GM21515 (cell line): ENCODE results near the gene XRCC6.
"Not testable (repeated sequence)": the region's sequence is repeated elsewhere in the genome, so short reads cannot be mapped to it uniquely, and the experiment has no call there.

Experiments
- ATAC-seq: cut with Tn5 transposase; IDR thresholded peaks from one replicate; pipeline ENCODE4 v1.9.1; 2021; ENCODE audit not compliant: unreplicated experiment

The XRCC6 gene

GRCh38 chr22:41648432-41648831 lies 27.3 kb downstream of the XRCC6 start:
- ATAC-seq, result no peak

DNA sequence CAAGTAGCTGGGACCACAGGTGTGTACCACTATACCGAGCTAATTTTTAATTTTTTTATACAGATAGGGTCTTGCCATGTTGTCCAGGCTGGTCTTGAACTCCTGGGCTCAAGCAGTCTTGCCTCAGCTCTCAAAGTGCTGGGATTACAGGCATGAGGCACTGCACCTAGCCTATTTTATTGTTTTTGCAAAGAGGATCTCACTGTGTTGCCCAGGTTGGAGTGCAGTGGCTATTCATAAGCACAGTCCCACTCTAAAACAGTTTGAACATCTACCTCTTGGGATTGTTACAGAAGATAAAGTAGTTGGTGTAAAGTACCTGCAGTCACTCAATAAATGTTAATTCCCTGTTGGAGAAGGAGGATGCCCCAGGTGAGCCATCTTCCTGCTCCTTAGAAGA lies 29.1 kb downstream of the XRCC6 start:
- ATAC-seq, result no peak

GRCh38 chr22:41650821-41651220 lies 29.7 kb downstream of the XRCC6 start:
- ATAC-seq, result no peak

- ATAC-seq, result no peak
Measured at GRCh38 chr22:41654322-41654721, 33.2 kb downstream of the XRCC6 start.

GRCh38 chr22:41656556-41656955 lies 35.5 kb downstream of the XRCC6 start:
- no peak for ATAC-seq

DNA sequence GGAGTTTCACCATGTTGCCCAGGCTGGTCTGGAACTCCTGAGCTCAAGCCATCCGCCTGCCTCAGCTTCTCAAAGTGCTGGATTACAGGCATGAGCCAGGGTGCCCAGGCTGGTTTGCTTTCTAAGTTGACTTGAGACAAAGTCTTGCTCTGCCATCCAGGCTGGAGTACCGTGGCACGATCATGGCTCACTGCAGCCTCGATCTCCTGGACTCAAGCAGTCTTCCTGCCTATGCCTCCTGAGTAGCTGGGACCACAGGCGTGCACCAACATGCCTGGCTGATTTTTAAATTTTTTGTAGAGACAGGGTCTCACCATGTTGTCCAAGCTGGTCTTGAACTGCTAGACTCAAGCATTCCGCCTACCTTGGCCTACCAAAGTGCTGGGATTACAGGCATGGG lies 36.6 kb downstream of the XRCC6 start:
- no peak for ATAC-seq

DNA sequence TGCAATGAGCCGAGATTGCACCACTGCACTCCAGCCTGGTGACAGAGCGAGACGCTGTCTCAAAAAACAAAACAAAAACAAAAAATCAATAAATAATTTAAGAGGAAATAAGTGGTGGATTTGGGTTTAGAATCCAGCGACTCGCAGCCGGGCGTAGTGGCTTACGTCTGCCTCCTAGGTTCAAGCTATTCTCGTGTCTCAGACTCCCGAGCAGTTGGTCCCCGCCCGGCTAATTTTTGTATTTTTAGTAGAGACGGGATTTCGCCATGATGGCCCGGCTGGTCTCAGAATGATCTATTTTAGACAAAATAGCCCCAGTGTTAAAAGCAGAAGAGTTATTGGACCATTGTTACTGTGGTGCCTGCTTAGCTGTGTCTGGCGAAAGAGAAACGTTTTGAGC lies 37.8 kb downstream of the XRCC6 start:
- ATAC-seq, result no peak

DNA sequence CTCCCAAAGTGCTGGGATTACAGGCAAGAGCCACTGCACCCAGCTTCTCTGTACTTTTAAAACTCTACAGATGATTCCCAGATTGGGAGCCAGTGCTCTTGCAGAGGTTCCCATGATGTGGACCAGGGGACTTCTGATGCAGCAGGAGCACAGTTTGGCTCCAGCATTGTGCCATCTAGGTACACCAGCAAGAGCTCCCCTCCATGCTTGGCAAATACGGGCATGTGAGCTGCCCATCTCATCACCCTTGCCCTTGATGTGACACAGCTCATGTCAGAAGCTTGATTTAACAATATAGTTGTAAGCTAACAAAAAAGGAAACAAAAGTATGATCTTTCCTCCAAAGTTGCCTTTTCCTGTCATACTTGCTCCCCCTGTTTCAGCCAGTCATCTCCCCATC lies 38.8 kb downstream of the XRCC6 start:
- no peak for ATAC-seq

- ATAC-seq, result no peak
Measured at GRCh38 chr22:41660416-41660815, 39.3 kb downstream of the XRCC6 start.

DNA sequence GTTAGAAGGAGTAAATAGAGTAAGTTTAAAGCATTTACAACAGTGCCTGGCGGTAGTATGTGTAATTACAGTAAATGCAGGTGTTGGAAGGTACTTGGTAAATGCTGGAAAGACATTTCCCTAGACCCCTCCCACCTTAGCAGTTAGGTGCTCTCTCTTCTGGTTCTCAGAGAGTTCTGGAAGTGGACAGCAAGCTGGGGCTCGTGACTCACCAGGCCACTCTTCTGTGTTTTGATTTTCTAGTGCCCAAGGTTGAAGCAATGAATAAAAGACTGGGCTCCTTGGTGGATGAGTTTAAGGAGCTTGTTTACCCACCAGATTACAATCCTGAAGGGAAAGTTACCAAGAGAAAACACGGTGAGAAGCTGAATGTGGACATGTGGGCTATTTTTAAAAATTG lies 40.0 kb downstream of the XRCC6 start:
- ATAC-seq, result no peak

DNA sequence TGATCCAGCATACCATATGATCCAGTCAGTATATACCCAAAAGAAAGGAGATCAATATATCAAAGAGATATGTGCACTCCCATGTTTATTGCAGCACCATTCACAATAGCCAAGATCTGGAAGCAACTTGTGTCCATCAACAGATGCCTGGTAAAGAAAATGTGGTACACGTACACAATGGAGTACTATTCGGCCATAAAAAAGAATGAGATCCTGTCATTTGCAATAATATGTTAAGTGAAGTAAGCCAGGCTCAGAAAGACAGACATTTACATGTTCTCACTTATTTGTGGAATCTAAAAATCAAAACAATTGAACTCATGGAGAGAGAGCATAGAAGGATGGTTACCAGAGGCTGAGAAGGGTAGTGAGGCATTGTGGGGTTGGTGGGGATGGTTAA lies 40.6 kb downstream of the XRCC6 start:
- ATAC-seq, result no peak

- not testable (repeated sequence) for ATAC-seq
Measured at GRCh38 chr22:41663594-41663993, 42.5 kb downstream of the XRCC6 start.

DNA sequence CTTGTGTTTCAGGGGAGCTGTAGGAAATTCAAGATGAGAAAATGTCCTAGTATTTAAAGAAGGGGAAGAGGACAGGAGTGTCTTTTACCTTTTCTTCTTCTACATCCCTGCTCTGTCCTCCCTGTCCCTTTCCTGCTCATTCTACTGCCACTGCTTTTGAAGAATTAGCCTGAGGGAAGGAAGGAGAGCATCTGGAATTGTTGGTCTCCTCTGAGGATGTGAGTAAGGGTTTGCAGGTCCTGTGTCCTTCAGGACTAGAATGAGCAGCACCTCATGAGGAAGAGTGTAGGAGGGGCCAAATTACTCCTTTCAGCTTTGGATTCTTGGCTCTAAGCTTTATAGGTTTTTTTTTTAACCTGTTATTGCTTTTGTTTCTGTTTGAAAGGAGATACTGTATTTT lies 43.4 kb downstream of the XRCC6 start:
- no peak for ATAC-seq

- ATAC-seq, result no peak
Measured at GRCh38 chr22:41664951-41665350, 43.9 kb downstream of the XRCC6 start.

DNA sequence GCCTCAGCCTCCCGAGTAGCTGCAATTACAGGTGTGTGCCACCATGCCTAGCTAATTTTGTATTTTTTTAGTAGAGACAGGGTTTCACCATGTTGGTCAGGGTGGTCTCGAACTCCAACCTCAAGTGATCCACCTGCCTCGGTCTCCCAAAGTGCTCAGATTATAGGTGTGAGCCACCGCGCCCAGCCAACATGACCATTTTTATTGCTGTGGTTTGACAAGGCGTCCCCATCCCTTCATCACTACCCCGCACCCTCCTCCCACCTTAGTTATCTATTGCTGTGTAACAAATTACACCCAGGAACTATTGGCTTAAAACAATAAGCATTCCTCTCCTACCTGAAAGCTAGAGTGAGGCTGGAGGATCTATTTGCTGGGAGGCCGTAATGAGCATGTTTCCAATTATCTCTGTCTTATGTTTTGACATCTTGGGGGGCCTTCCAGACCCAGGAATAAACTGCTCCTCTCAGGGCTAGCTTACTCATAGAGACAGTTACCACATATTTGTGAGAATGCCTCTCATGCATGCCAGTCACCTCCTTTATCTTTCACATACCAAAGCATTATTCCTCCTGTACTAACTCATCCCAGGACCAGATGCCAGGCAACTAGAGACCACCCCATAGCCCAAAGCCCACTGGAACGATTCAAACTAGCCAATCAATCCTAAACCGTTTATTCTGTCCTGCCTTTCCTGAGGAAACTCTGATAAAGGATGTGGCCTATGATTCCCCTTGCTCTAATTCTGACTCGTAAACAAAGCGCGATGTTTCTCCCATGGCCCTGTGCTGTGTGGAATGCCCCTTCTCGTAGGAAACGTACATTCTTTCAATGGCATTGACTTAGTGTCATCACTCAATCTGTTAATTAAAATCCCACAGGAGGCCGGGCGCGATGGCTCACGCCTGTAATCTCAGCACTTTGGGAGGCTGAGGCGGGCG lies 48.1 kb downstream of the XRCC6 start:
- no peak for ATAC-seq

GRCh38 chr22:41672096-41672495 lies 51.0 kb downstream of the XRCC6 start:
- ATAC-seq, result not testable (repeated sequence)

DNA sequence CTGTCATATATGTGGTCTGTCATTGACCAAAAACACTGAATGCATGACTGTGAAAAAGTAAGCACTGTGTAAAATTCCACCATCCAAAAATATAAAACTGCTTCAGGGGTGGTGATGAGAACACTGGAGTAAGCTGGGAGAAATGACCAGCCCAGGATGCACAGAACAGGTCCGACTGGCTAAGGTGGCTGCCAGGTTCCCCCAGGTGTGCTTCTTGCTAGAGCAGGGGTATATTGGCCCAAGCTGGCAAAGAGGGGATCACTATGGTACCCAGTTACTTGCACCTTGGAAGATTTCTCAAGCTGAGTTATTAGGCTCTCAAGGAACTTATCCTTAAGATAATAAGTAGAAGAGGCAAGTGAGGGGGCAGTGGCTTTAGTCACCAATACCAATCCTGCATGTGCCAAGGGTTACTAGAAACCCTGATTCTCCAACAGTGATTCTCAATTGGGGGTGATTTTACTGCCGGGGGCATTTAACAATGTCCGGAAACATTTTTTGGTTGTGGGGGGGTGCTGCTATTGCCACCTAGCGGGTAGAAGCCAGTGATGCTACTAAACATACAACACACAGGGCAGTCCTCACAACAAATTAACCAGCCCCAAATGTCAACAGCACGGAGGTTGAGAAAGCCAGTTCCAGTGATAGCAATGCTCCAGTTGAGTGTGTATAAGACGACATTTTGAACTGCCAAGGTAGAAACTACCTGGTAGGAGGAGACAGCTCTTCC lies 51.9 kb downstream of the XRCC6 start:
- no peak for ATAC-seq

GRCh38 chr22:41674846-41675340 lies 53.8 kb downstream of the XRCC6 start:
- ATAC-seq, result no peak

- ATAC-seq, result no peak
Measured at GRCh38 chr22:41676134-41676533, 55.0 kb downstream of the XRCC6 start.

- no peak for ATAC-seq
Measured at GRCh38 chr22:41681616-41682015, 60.5 kb downstream of the XRCC6 start.

DNA sequence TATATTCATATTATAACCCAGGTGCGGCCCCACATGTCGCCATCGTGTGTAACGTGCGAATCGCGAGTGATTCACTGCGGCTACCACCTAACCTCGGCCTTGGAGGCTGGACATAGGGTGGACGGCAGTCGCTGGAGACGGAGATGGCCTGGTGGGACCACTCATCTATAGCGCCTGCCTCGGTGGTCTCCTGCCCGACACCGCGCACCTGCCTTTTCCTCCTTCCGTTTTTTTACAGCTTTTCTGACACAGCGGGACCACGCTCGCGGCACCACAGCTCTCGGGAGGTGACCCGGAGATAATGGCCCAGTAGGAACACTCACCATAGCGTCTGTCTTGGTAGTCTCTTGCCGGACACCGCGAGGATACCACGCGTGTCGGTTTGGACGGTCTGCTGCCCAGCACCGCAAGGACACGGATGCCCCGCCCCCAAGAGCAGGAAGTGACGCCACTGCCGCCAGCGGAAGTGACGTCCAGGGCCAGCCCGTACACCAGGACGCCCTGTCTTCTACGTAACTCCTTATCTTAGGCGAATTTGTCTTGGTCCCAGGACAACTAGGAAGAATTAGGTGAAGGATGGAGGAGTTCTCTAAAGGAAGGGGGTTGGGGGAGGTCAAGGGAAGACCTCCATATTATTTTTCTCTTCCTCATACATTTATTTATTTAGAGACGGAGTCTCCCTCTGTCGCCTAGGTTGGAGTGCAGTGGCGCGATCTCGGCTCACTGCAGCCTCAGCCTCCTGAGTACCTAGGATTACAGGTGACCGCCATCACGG lies 61.1 kb downstream of the XRCC6 start:
- peak; percentile 70 for ATAC-seq
